NB4 (cell line): ENCODE measurements around the gene MEF2A.

Source experiments
- DNase-seq: peaks from one replicate; pipeline ENCODE4 v3.0.0; 2010; ENCODE audit warnings: low read depth
- H3K4me3 ChIP-seq: one replicate; pipeline ENCODE4 v1.5.1; 2011; ENCODE audit warnings: mild to moderate bottlenecking, low read depth, low read length, moderate library complexity
- MYC ChIP-seq: IDR thresholded peaks from 2 replicates; pipeline ENCODE4 v1.6.1; 2011; ENCODE audit warnings: low read depth, low read length
- POLR2A ChIP-seq: IDR thresholded peaks from 2 replicates; pipeline ENCODE4 v1.6.1; 2011; ENCODE audit warnings: mild to moderate bottlenecking; ENCODE audit not compliant: insufficient read length; ENCODE audit errors: extremely low read depth
- TF ChIP-seq, protein P1 (sequence below): IDR thresholded peaks from one replicate; pipeline ENCODE4 v1.5.1; 2012; ENCODE audit warnings: low read depth, low read length
- TF ChIP-seq, protein P2 (sequence below): IDR thresholded peaks from 2 replicates; pipeline ENCODE4 v1.6.1; 2011; ENCODE audit warnings: low read depth, low read length

Gene MEF2A

DNA sequence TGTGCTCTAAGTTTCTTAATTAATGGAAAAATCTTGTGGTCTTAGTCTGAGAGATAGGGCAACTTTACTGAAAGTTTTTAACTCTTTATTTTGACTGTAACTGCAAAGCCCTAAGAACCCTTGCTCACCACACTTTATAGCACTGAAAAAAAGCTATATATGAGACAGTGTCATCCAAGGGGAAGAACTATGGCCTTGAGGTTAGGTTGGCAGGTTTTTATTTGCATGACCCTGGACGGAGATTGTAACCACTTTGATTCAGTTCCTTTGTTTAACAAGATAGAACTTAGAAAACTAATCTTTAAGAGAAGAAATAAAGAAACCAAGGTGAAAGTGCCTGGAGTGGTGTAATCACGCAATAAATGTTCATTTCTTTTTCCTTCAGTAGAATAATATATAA lies 198.0 kb downstream of the MEF2A start:
- no peak overlapping the region for H3K4me3 ChIP-seq
- no peak for DNase-seq
- TF ChIP-seq, protein P1, sequence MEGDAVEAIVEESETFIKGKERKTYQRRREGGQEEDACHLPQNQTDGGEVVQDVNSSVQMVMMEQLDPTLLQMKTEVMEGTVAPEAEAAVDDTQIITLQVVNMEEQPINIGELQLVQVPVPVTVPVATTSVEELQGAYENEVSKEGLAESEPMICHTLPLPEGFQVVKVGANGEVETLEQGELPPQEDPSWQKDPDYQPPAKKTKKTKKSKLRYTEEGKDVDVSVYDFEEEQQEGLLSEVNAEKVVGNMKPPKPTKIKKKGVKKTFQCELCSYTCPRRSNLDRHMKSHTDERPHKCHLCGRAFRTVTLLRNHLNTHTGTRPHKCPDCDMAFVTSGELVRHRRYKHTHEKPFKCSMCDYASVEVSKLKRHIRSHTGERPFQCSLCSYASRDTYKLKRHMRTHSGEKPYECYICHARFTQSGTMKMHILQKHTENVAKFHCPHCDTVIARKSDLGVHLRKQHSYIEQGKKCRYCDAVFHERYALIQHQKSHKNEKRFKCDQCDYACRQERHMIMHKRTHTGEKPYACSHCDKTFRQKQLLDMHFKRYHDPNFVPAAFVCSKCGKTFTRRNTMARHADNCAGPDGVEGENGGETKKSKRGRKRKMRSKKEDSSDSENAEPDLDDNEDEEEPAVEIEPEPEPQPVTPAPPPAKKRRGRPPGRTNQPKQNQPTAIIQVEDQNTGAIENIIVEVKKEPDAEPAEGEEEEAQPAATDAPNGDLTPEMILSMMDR = no peak
- no peak for TF ChIP-seq MYC
- TF ChIP-seq, protein P2, sequence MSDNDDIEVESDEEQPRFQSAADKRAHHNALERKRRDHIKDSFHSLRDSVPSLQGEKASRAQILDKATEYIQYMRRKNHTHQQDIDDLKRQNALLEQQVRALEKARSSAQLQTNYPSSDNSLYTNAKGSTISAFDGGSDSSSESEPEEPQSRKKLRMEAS = no peak
- TF ChIP-seq POLR2A = no peak

DNA sequence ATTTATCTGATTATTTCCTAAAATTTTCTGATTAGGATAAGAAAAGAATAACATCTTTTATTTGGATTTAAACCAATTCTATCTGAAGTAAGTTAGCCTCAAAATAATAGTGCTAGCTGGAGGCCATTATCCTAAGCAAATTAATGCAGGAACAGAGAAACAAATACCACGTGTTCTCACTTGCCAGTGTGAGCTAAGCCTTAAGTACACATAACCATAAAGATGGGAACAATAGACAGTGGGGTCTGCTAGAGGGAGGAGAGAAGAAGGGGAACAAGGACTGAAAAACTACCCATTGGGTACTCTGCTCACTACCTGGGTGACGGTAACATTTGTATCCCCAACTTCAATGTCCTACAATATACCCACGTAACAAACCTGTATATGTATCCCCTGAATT lies 198.7 kb downstream of the MEF2A start:
- DNase-seq = no peak
- H3K4me3 ChIP-seq = no peak overlapping the region
- TF ChIP-seq MYC = no peak
- TF ChIP-seq, protein P1 = no peak
